Daoy (cell line): ENCODE data around the gene HPS3. TPM values are rescaled to one million over a fixed set of nuclear protein-coding genes. Genes with fewer than 3 reads are reported as not detected.
A peak's percentile ranks its signal among the peaks of the same experiment; 100 is the strongest.
"Not testable (repeated sequence)": the region's sequence is repeated elsewhere in the genome, so short reads cannot be mapped to it uniquely, and the experiment has no call there.

ENCODE experiments used
- DNase-seq: peaks from one replicate; pipeline ENCODE4 v3.0.0-alpha.2; 2015; ENCODE audit warnings: low read depth
- total RNA-seq: library from RNA; depleted of rRNA; stranded (reverse); fragments of >200 nt; shearing (Covaris generic); gene quantifications from 2 replicates; pipeline ENCODE4 v1.2.3, GENCODE V29; 2014; rRNA removed

Gene HPS3
- 19.1 and 19.5 TPM in 2 replicates for total RNA-seq

- peak; percentile 94 for DNase-seq
These were observed at the start of gene HPS3 for GRCh38 chr3:149129326-149130205. Gene HPS3, plus strand, starts transcription at chr3:149129638. Its CDS starts 86 bp downstream, at chr3:149129724.

- peak; percentile 11 for DNase-seq
These were observed 49.3 kb upstream of the HPS3 start for GRCh38 chr3:149080011-149080698.

- DNase-seq, result no peak
These were observed 48.7 kb upstream of the HPS3 start for GRCh38 chr3:149080699-149081091.

GRCh38 chr3:149081772-149082171 is 47.7 kb upstream of the HPS3 start:
- no peak for DNase-seq

- peak; percentile 27 for DNase-seq
These were observed 43.6 kb upstream of the HPS3 start for GRCh38 chr3:149085828-149086231.

- DNase-seq, result peak; percentile 98
These were observed 43.0 kb upstream of the HPS3 start, which contains the start of gene HLTF for GRCh38 chr3:149086232-149086988. Gene HLTF, minus strand, starts transcription at chr3:149086533. Its CDS starts 197 bp downstream, at chr3:149086336.

- DNase-seq, result no peak
These were observed 42.2 kb upstream of the HPS3 start for GRCh38 chr3:149087208-149087607.

GRCh38 chr3:149089395-149089794 is 40.0 kb upstream of the HPS3 start:
- DNase-seq, result no peak

- DNase-seq, result no peak
These were observed 39.0 kb upstream of the HPS3 start for GRCh38 chr3:149090461-149090860.

- DNase-seq, result no peak
These were observed 38.5 kb upstream of the HPS3 start for GRCh38 chr3:149090907-149091306.

- DNase-seq, result no peak
These were observed 37.5 kb upstream of the HPS3 start for GRCh38 chr3:149091983-149092382.

- DNase-seq, result no peak
These were observed 34.0 kb upstream of the HPS3 start for GRCh38 chr3:149095487-149095886.

GRCh38 chr3:149097987-149098386 is 31.5 kb upstream of the HPS3 start:
- DNase-seq, result not testable (repeated sequence)

- no peak for DNase-seq
These were observed 28.3 kb upstream of the HPS3 start for GRCh38 chr3:149101154-149101553.

GRCh38 chr3:149101641-149102040 is 27.8 kb upstream of the HPS3 start:
- no peak for DNase-seq

- no peak for DNase-seq
These were observed 25.0 kb upstream of the HPS3 start for GRCh38 chr3:149104484-149104883.

- DNase-seq, result no peak
These were observed 15.0 kb upstream of the HPS3 start for GRCh38 chr3:149114458-149114857.

GRCh38 chr3:149115114-149115513 is 14.3 kb upstream of the HPS3 start:
- DNase-seq, result no peak

GRCh38 chr3:149118724-149119123 is 10.7 kb upstream of the HPS3 start:
- DNase-seq, result no peak

GRCh38 chr3:149119466-149119865 is 10.0 kb upstream of the HPS3 start:
- DNase-seq, result no peak

- DNase-seq, result peak; percentile 37
These were observed 9.1 kb upstream of the HPS3 start for GRCh38 chr3:149120051-149120972.
